ENCODE data around the gene PRKN.

The PRKN gene

GRCh38 chr6:161561908-161562307 lies 1165.7 kb downstream of the PRKN start:
- no peak for DNase-seq

- no peak for DNase-seq
Measured at GRCh38 chr6:161557333-161558107, 1170.0 kb downstream of the PRKN start.

- no peak for DNase-seq
Measured at GRCh38 chr6:161554883-161555282, 1172.7 kb downstream of the PRKN start.

DNA sequence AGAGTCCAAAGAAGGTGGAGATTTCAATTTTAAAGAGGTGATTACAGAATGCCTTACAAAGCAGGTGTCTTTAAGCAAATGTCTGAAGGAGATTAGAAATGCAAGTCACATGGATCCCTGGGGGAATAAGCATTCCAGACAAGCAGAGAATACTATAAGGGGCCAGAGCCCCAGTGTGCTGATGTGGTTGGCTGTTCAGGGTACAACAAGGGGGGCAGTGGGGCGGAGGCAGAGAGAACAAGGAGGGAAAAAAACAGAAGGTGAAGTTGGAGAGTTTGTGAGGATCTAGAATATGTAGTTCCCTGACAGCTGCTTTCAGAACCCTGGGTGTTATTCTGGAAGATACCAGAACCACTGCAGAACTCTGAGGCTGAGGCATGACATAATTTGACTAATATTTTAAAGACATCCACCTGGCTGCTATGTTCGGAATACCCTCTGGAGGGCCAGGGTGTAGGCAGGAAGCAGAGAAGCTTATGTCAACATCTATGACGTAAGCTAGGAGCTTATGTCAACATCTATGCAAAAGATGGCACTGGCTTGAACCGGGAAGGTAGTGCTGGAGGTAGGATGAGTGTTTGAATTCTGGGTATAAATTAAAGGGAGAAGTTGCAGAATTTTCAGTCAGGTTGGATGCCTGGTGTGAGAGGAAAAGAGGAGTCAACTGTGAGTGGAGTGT lies 1177.5 kb downstream of the PRKN start:
- no peak for DNase-seq

DNA sequence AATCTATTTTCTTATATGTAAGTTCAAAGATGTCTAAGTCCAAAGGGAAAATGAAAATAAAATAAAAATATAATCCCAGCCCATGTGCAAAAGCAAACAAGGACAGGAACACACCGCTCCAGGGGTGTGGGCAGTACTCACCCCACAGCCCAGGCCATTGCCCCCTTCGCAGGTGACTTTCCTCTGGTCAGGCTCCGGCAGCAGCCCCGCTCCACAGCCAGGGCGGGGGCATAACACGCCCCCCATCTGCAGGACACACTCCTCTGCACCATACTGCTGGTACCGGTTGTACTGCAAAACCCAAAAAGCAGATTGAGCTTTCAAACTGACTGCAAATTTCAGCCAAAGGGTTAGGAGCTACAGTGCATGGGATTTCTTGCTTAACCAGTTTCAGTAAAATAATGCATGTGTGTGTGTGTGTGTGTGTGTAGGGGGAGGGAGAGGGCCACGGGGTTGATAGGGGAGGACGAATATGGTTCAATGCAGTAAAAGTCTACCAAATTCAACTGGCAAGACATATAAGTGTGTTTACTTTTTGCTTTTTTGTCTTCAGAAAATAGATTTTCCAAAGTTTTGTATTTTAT lies 1178.8 kb downstream of the PRKN start:
- no peak for DNase-seq

DNA sequence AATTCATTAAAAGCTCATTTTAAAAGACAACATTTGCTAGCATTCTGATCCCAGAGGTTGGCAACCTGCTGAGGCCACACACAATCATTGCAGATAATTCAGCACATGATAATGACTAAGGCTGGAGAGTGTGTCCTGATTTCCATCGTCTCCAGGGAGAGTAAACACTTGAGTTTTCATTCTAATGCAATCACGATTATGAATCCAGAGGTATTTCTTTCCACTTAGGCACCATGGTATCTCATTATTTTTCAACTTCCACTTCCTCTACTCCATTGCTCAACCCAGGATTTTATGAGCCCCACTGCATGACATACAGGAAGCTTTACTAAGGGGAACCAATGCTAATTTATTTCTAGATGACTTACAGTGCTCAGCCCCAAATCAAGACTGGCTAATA lies 1179.9 kb downstream of the PRKN start:
- DNase-seq = no peak

DNA sequence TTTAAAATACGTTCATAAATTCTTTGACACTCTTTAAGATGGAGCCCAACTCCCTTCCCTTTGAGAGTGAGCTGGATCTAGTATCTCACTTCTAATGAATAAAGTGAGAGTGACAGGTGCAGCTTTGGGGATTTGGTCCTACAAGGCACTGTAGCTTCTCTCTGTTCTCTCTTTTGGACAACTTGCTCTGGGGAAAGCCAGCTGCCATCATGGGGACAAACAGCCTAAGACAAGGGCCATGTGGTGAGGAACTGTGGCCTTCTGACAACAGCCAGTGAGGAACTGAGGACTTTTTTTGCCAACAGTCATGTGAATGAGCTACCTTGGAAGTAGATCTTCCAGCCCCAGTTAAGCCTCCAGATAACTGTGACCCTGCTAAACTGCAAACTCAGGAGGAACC lies 1180.9 kb downstream of the PRKN start:
- DNase-seq = no peak

GRCh38 chr6:161545741-161546140 lies 1181.8 kb downstream of the PRKN start:
- no peak for DNase-seq

- DNase-seq = no peak
Measured at GRCh38 chr6:161544801-161545480, 1182.6 kb downstream of the PRKN start.

- no peak for DNase-seq
Measured at GRCh38 chr6:161543684-161544309, 1183.8 kb downstream of the PRKN start.

- no peak for DNase-seq
Measured at GRCh38 chr6:161542346-161542980, 1185.1 kb downstream of the PRKN start.

- no peak for DNase-seq
Measured at GRCh38 chr6:161540532-161540931, 1187.0 kb downstream of the PRKN start.

DNA sequence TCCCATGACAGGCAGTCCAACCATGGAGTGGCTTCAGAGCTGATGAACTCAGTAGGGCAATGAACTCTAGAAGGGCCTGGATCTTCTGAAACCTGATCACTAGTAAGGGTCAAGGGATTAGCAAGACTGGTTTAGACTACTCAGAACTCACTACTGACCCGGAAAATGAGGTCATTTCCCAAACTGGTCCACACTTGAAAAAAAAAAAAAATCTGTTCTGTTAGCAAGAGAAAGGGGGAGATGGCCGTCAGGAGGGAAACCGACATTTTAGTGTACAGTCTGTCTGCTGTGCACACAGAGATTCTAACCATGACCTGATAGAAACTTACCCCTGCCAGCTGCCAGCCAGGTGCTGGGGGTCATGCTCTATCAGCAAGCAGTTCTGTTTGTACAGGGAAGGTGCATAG lies 1191.3 kb downstream of the PRKN start:
- no peak for DNase-seq

DNA sequence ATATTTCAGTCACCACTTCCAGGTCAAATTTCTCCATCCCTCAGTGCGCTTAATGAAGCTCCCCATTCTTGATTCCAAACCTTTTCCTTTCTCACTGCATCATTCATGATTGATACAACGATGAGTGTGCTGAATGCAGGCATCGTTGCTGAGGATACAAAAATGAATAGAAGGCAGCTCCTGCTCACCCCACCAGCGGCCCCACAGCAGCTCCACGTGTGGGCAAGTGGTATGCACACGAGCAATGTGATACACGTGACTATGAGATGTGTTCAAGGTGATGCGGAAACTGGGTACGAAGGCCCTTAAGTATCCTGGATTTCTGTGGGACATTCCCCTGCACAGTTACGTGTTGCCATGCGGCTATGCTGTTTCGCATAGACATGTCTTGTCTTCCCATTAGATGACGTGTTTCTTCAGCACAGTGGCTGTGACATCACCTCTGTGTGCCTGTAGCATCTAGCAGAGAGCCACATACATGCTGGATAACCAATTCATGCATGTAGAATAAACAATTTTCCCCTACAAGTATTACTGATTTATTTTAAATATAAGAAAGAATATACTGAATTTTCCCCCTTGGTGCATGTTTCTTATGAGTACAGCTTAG lies 1193.2 kb downstream of the PRKN start:
- no peak for DNase-seq

DNA sequence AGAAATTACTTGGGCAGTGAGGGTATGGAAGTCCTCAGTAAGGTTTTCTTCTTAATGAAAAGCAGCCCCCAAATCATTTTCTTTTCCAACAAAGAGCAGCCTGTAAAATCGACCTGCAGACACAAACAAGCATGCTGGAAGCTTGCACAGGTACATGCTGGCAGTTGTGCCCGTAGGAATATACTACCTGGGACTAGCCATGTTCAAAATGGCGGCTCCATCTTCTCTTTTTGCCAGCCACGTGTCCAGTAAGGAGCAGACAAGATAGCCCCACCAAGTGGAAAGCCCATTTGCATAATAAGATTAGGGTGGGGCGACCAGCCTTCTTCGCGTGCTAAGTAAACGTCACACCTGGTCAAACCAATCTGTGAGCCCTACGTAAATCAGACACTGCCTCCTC lies 1194.3 kb downstream of the PRKN start:
- no peak for DNase-seq

DNA sequence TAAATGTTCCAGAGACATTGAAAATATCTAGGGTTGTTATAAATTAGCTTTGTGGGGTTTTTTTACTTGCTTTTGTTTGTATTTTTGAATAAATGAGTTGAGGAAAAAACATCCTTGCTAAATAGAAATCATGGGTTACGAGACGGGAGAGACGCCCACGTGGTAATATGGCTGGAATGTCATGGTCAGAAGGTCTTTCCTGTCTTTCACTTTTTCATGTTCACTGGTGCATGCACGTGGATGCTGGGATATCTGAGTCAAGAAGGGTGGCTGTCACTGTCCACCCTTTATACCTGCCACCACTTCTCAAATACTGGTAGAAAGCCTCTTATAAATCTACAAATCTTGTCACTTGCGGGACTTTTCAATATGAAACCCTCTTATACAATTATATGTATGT lies 1195.0 kb downstream of the PRKN start:
- DNase-seq = no peak

GRCh38 chr6:161526794-161527193 lies 1200.8 kb downstream of the PRKN start:
- DNase-seq = no peak

DNA sequence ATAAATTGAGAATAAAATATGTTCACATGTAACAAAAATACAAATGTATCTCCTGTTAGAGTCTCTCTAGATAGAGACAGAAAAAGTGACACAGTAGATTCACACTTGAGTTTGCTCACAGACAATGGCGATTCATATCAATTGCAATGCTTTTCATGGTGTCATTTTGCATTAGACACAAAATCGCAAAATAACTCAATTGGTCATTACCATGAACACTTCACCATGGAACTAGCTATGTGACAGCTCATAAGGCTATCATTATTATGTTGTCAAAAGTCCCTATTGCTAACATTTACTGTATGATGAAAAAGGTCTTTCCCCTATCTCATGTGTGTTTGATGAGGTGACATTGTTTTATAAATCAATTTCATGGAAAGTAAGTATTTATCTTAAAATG lies 1204.2 kb downstream of the PRKN start:
- no peak for DNase-seq

DNA sequence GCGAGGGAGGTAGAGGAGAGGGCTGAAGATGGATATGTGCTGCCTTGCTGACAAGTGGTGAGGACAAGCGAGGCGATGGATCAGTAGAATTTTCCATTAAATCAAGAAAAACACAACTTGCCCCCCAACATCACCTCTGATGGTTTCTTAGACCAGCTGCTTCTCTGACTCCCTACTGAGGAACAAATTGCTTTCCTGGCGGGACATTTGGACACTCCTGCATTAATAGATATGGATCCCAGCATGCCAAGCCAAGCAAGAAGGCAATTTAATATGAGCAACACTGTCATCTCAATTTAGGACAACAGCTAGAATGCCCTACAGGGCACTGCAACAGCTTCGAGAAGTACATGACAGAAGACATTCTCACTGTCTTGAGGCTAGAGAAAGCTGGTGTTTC lies 1205.3 kb downstream of the PRKN start:
- no peak for DNase-seq

DNA sequence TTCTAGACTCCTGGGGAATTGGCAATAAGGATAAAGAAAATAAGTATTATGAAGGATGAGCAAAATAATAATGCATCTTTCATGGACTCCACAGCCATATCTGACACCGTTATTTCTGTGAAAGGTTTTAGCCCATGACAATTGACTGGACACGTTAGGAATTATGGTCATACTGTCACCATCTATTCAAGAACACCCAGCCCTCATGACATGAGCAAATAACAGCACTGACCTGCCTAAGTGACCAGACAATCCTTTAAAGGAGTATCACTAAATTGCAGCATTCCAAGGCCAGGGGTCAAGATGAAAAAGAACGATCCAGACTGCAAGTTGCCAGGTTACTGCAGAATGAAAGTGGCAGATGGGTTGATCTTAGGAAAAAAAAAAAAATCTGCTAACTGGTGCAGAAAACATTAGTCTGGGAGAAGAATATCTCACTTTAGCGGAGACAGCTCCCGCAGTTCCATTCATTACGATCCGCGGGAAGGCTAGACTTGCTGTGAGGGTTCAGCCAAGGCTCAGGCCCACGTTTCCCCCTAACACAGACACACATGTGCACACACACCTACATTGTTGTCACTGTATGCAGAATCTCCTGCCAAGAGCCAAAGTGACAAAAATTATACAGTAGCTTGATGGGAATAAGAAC lies 1216.0 kb downstream of the PRKN start:
- DNase-seq = no peak

GRCh38 chr6:161508341-161508740 lies 1219.2 kb downstream of the PRKN start:
- no peak for DNase-seq

DNA sequence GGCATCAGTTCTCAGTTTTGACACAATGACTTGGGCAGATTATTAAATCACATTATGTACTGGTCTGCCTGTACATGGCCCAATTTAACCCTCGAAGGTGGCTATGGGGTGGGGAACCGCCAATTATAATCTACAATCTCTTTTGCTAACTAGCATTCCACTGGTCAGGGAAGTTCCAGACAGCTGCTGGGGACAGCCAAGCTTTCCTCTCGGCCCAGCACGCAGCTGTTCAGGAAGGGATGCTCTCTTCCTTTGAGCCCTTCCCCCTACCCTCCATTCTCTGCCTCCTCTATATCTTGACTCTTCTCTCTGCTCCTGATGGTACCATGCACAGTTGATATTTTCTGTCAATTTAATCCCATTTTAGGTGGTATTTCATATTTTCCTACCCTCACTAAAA lies 1220.2 kb downstream of the PRKN start:
- no peak for DNase-seq
